HG03378 (cell line): ENCODE data around the gene KCNT1.
"Not testable (repeated sequence)": the region's sequence is repeated elsewhere in the genome, so short reads cannot be mapped to it uniquely, and the experiment has no call there.

ENCODE experiments used
- ATAC-seq: cut with Tn5 transposase; IDR thresholded peaks from one replicate; pipeline ENCODE4 v1.9.1; 2021; ENCODE audit warnings: mild to moderate bottlenecking, moderate library complexity; ENCODE audit not compliant: unreplicated experiment

The KCNT1 gene

GRCh38 chr9:135672786-135673185 lies 29.2 kb upstream of the KCNT1 start:
- ATAC-seq = not testable (repeated sequence)

- no peak for ATAC-seq
These were observed 28.0 kb upstream of the KCNT1 start for GRCh38 chr9:135673941-135674340.

GRCh38 chr9:135674977-135675376 lies 27.0 kb upstream of the KCNT1 start:
- ATAC-seq = no peak

GRCh38 chr9:135676891-135677290 lies 25.1 kb upstream of the KCNT1 start:
- no peak for ATAC-seq

GRCh38 chr9:135677641-135678168 lies 24.3 kb upstream of the KCNT1 start:
- ATAC-seq = no peak

GRCh38 chr9:135678236-135679017 lies 23.6 kb upstream of the KCNT1 start:
- no peak for ATAC-seq

- ATAC-seq = no peak
These were observed 21.9 kb upstream of the KCNT1 start for GRCh38 chr9:135680056-135680455.

- ATAC-seq = no peak
These were observed 20.8 kb upstream of the KCNT1 start for GRCh38 chr9:135681161-135681560.

GRCh38 chr9:135683401-135684034 lies 18.5 kb upstream of the KCNT1 start:
- no peak for ATAC-seq

GRCh38 chr9:135684691-135685090 lies 17.3 kb upstream of the KCNT1 start:
- ATAC-seq = no peak

GRCh38 chr9:135687216-135687615 lies 14.8 kb upstream of the KCNT1 start:
- no peak for ATAC-seq

GRCh38 chr9:135689011-135689410 lies 13.0 kb upstream of the KCNT1 start:
- ATAC-seq = no peak

- ATAC-seq = no peak
These were observed 11.0 kb upstream of the KCNT1 start for GRCh38 chr9:135690836-135691570.

- ATAC-seq = no peak
These were observed 9.6 kb upstream of the KCNT1 start for GRCh38 chr9:135692410-135692809.

- no peak for ATAC-seq
These were observed 8.7 kb upstream of the KCNT1 start for GRCh38 chr9:135693265-135693664.

- ATAC-seq = no peak
These were observed 8.2 kb upstream of the KCNT1 start for GRCh38 chr9:135693771-135694170.

- ATAC-seq = no peak
These were observed 7.6 kb upstream of the KCNT1 start for GRCh38 chr9:135694414-135694813.

GRCh38 chr9:135695036-135695435 lies 6.9 kb upstream of the KCNT1 start:
- ATAC-seq = no peak

- ATAC-seq = no peak
These were observed 6.3 kb upstream of the KCNT1 start for GRCh38 chr9:135695642-135696041.

GRCh38 chr9:135696446-135696845 lies 5.5 kb upstream of the KCNT1 start:
- no peak for ATAC-seq

GRCh38 chr9:135697226-135697625 lies 4.8 kb upstream of the KCNT1 start:
- no peak for ATAC-seq

- no peak for ATAC-seq
These were observed 3.7 kb upstream of the KCNT1 start for GRCh38 chr9:135698236-135698635.
